Mesothelial cell of epicardium (in vitro differentiated cells): Measurements from ENCODE around the gene CELF2. TPM values are rescaled to one million over a fixed set of nuclear protein-coding genes. Genes with fewer than 3 reads are reported as not detected.

ENCODE experiments used
- DNase-seq, 2 experiments: peaks; one replicate each; pipeline ENCODE4 v3.0.0; 2021; ENCODE audit warnings: low spot score in 2 of 2; ENCODE audit not compliant: unreplicated experiment in 2 of 2
- H3K27ac Mint-ChIP-seq: 2 replicates; pipeline ENCODE4 v1.8.0; 2021; ENCODE audit warnings: mixed read lengths
- H3K27me3 Mint-ChIP-seq: 2 replicates; pipeline ENCODE4 v1.8.0; 2021; ENCODE audit warnings: low read depth, mixed read lengths
- H3K36me3 Mint-ChIP-seq: 2 replicates; pipeline ENCODE4 v1.8.0; 2021; ENCODE audit warnings: mixed read lengths
- H3K4me1 Mint-ChIP-seq: 2 replicates; pipeline ENCODE4 v1.8.0; 2021; ENCODE audit warnings: mixed read lengths
- H3K4me3 Mint-ChIP-seq: 2 replicates; pipeline ENCODE4 v1.8.0; 2021; ENCODE audit warnings: mild to moderate bottlenecking, moderate library complexity, mixed read lengths
- H3K9me3 Mint-ChIP-seq: 2 replicates; pipeline ENCODE4 v1.8.0; 2021; ENCODE audit warnings: mixed read lengths
- total RNA-seq: library from RNA; stranded (reverse); gene quantifications from 3 replicates; pipeline ENCODE4 v1.2.1, GENCODE V29; 2021
- TF ChIP-seq, protein P1 (sequence below): fragments of 200-600 bp; sonication (generic); IDR thresholded peaks from one replicate; pipeline ENCODE4 v1.5.0; 2021; ENCODE audit warnings: antibody characterized with exemption; ENCODE audit not compliant: unreplicated experiment

Gene CELF2
- total RNA-seq, 1 donor from 2014 or later: 24.0 TPM

DNA sequence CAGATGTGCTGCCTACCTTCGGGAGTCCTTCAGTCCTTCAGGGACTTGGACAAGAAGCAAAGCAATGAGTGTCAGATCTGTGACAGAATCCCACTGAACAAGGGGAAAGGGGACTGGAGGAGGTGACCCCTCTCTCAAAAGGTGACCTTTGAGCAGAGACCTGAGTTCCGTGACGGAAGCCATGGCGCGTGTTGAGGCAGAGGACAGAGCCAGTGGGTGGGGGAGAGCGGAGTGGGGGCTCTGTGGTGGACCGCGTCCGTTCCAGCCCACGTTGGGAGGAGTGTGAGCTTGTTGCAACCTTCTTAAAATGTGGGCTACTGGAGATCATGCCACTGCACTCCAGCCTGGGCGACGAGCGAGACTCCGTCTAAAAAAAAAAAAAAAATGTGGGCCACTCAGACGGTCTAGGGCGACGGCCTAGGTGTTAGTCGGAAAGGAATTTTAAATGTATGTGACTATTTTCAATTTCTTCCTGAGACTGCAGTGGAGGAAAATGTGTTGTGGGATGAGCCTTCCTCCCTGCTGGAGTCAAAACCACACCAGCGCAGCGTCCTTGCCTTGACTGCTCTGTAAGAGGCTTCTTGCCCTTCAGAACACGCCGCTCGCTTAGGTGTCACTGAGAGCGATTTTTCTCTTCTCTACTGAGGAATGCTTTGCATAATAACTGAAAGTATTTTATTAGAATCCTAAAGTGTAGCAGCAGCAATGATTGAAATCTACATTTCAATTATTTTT lies 272.7 kb downstream of the CELF2 start:
- Mint-ChIP-seq H3K27me3 (no peaks in the 10 kb centered on the region), H3K4me1 (peaks cover 4% of the 10 kb centered on the region), H3K4me3 (no peak overlapping the region), H3K27ac (no peak overlapping the region), H3K9me3 (peaks cover 4% of the 10 kb centered on the region), H3K36me3 (peaks cover 4% of the 10 kb centered on the region)
- TF ChIP-seq, protein P1, sequence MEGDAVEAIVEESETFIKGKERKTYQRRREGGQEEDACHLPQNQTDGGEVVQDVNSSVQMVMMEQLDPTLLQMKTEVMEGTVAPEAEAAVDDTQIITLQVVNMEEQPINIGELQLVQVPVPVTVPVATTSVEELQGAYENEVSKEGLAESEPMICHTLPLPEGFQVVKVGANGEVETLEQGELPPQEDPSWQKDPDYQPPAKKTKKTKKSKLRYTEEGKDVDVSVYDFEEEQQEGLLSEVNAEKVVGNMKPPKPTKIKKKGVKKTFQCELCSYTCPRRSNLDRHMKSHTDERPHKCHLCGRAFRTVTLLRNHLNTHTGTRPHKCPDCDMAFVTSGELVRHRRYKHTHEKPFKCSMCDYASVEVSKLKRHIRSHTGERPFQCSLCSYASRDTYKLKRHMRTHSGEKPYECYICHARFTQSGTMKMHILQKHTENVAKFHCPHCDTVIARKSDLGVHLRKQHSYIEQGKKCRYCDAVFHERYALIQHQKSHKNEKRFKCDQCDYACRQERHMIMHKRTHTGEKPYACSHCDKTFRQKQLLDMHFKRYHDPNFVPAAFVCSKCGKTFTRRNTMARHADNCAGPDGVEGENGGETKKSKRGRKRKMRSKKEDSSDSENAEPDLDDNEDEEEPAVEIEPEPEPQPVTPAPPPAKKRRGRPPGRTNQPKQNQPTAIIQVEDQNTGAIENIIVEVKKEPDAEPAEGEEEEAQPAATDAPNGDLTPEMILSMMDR: no peak
- DNase-seq: no peak

GRCh38 chr10:11292576-11293302 lies 275.1 kb downstream of the CELF2 start:
- Mint-ChIP-seq H3K36me3 (peaks cover 4% of the 10 kb centered on the region), H3K9me3 (peaks cover 4% of the 10 kb centered on the region), H3K4me1 (peaks cover 4% of the 10 kb centered on the region), H3K27me3 (no peaks in the 10 kb centered on the region), H3K4me3 (no peak overlapping the region), H3K27ac (no peak overlapping the region)
- TF ChIP-seq, protein P1: no peak
- DNase-seq: no peak

DNA sequence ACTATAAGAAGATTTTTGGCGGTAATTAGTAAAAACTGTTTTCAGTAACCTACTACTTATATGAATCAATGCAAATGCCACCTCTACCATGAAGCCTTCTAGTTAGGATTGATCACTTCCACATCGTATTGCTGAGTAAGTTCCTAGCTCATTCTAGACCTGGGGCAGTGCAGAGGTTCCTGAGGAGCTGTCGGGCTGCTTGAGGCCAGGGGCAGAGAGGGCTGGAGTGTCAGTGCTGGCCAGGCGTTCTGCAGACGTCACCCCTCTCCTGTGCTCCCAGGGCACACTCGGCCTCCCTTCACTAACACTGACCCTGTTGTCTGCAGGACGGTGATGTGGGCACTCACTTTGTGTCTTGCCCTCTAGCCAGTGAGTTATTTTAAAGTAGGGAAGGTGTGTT lies 275.7 kb downstream of the CELF2 start:
- peaks cover 4% of the 10 kb centered on the region for H3K4me1 Mint-ChIP-seq
- no peaks in the 10 kb centered on the region for H3K27me3 Mint-ChIP-seq
- peak in 1 of 2 experiments; percentile 10 for DNase-seq
- peaks cover 4% of the 10 kb centered on the region for H3K9me3 Mint-ChIP-seq
- no peak overlapping the region for H3K4me3 Mint-ChIP-seq
- TF ChIP-seq, protein P1: no peak
- peaks cover 4% of the 10 kb centered on the region for H3K36me3 Mint-ChIP-seq
- no peak overlapping the region for H3K27ac Mint-ChIP-seq

DNA sequence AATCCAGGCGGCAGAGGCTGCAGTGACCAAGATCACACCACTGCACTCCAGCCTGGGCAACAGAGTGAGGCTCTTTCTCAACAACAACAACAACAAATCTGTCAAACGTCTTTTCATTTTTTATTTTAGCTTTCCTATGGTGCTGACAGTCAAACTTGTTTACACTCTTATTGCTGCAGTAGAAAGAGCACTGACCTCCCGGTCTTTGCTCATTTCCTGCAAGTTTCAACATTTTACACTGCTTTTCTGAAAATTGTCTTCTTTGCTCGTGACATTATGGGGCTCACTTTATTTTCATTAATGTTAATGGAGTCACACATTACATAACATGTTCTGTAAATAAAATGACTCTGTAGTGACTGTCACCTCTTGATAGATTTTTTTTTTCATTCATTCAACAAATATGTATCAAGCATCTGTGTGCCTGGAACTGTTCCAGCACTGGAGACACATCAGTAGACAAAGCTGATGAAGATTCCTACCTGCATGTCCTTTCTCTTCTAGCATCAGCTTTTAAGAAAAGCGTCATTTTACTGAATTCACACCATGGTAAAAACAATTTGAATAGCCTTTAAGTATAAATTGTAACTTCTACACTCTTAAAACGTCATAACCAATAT lies 277.3 kb downstream of the CELF2 start:
- TF ChIP-seq, protein P1: no peak
- Mint-ChIP-seq H3K4me3 (no peak overlapping the region), H3K36me3 (peaks cover 4% of the 10 kb centered on the region), H3K4me1 (peaks cover 4% of the 10 kb centered on the region), H3K27me3 (no peaks in the 10 kb centered on the region), H3K27ac (no peak overlapping the region), H3K9me3 (peaks cover 4% of the 10 kb centered on the region)
- no peak for DNase-seq

- TF ChIP-seq, protein P1: no peak
- Mint-ChIP-seq H3K4me1 (peaks cover 4% of the 10 kb centered on the region), H3K27me3 (no peaks in the 10 kb centered on the region), H3K36me3 (peaks cover 4% of the 10 kb centered on the region), H3K4me3 (no peak overlapping the region), H3K9me3 (peaks cover 4% of the 10 kb centered on the region), H3K27ac (no peak overlapping the region)
- peak in 1 of 2 experiments; percentile 13 for DNase-seq
Observed at GRCh38 chr10:11295492-11295891, 277.8 kb downstream of the CELF2 start.
